HG03108 (cell line): ENCODE results near the gene MID1.

ENCODE experiments used
- ATAC-seq: cut with Tn5 transposase; IDR thresholded peaks from one replicate; pipeline ENCODE4 v1.9.1; 2021; ENCODE audit warnings: moderate library complexity; ENCODE audit not compliant: unreplicated experiment

MID1 gene

GRCh38 chrX:10450229-10450958, 170.0 kb downstream of the MID1 start:
- no peak for ATAC-seq

- no peak for ATAC-seq
Measured at GRCh38 chrX:10447564-10448214, 172.7 kb downstream of the MID1 start.

- no peak for ATAC-seq
Measured at GRCh38 chrX:10444204-10444603, 176.2 kb downstream of the MID1 start.

GRCh38 chrX:10441464-10441863, 178.9 kb downstream of the MID1 start:
- no peak for ATAC-seq

- no peak for ATAC-seq
Measured at GRCh38 chrX:10433296-10433965, 187.0 kb downstream of the MID1 start.

- ATAC-seq: no peak
Measured at GRCh38 chrX:10429908-10430307, 190.5 kb downstream of the MID1 start.

GRCh38 chrX:10427249-10427648, 193.1 kb downstream of the MID1 start:
- no peak for ATAC-seq

GRCh38 chrX:10423716-10424115, 196.7 kb downstream of the MID1 start:
- no peak for ATAC-seq

GRCh38 chrX:10420134-10420533, 200.3 kb downstream of the MID1 start:
- no peak for ATAC-seq

- ATAC-seq: no peak
Measured at GRCh38 chrX:10416424-10416823, 204.0 kb downstream of the MID1 start.

- ATAC-seq: no peak
Measured at GRCh38 chrX:10415306-10416001, 204.9 kb downstream of the MID1 start.

- ATAC-seq: no peak
Measured at GRCh38 chrX:10414862-10415261, 205.5 kb downstream of the MID1 start.

- no peak for ATAC-seq
Measured at GRCh38 chrX:10414156-10414824, 206.1 kb downstream of the MID1 start.

GRCh38 chrX:10404436-10404835, 215.9 kb downstream of the MID1 start:
- ATAC-seq: no peak

- no peak for ATAC-seq
Measured at GRCh38 chrX:10401239-10401638, 219.1 kb downstream of the MID1 start.

GRCh38 chrX:10399043-10399741, 221.2 kb downstream of the MID1 start:
- ATAC-seq: no peak

GRCh38 chrX:10398215-10398614, 222.2 kb downstream of the MID1 start:
- no peak for ATAC-seq

- no peak for ATAC-seq
Measured at GRCh38 chrX:10397349-10397748, 223.0 kb downstream of the MID1 start.

- ATAC-seq: no peak
Measured at GRCh38 chrX:10395643-10396042, 224.7 kb downstream of the MID1 start.
